HUES64 (cell line): Measurements from ENCODE around the gene OR51I1.

ENCODE experiments used
- H3K27ac ChIP-seq: 2 replicates; pipeline ENCODE4 v1.7.0; 2013; ENCODE audit warnings: low read depth, low read length, inconsistent platforms
- H3K27me3 ChIP-seq: 2 replicates; pipeline ENCODE4 v1.6.1; 2013; ENCODE audit warnings: mild to moderate bottlenecking, low read length; ENCODE audit not compliant: insufficient read depth
- H3K36me3 ChIP-seq: 2 replicates; pipeline ENCODE4 v1.6.1; 2013; ENCODE audit warnings: mild to moderate bottlenecking, low read length; ENCODE audit not compliant: insufficient read depth
- H3K4me1 ChIP-seq: 2 replicates; pipeline ENCODE4 v1.6.1; 2013; ENCODE audit warnings: mild to moderate bottlenecking, low read length, moderate library complexity; ENCODE audit not compliant: insufficient read depth
- H3K4me3 ChIP-seq: 2 replicates; pipeline ENCODE4 v1.5.1; 2013; ENCODE audit warnings: mild to moderate bottlenecking, low read length, moderate library complexity
- H3K9ac ChIP-seq: 2 replicates; pipeline ENCODE4 v1.6.1; 2013; ENCODE audit warnings: mild to moderate bottlenecking, low read depth, low read length
- H3K9me3 ChIP-seq: 2 replicates; pipeline ENCODE4 v1.6.1; 2013; ENCODE audit warnings: low read depth, low read length; ENCODE audit not compliant: insufficient read depth
- WGBS: fragments of 150-250, 120-280 bp; methylation state at CpG from one replicate; pipeline ENCODE4 v1.1.7; 2013; ENCODE audit warnings: missing lambda C conversion rate; 5-methylcytosine and 5-hydroxymethylcytosine counted together

The OR51I1 gene

GRCh38 chr11:5449023-5449422, 7.7 kb upstream of the OR51I1 start, which contains the start of gene OR51I2:
TSS of gene OR51I2 (plus strand) at chr11:5449323. CDS start at chr11:5453489, 4,166 bp downstream.
- no peaks in the 10 kb centered on the region for H3K36me3 ChIP-seq
- H3K4me3 ChIP-seq = no peak within 1 kb of the TSS
- H3K27ac ChIP-seq = no peak within 1 kb of the TSS

DNA sequence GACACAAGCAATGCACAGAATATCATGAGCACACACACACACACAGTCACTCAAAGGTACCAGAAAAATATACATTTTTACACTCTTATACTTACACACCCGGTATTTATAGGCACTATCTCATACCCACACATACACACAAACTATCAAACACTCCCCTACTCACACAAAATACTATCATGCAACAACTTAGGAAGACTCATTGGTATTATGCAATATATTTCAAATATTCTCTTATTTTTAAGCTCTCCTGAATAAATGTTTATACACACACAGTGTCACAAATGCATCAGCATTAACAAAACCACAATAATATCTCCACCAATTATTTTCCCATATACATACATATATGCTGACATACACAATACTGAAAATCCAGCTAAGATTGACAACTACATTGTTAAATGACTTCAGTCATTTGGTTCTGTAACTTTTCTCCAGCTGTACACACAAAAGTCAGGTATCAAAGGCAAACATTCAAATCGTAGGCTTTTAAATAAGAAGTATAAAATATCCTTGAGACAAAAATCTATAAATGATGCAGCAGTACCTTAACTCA, 2.6 kb upstream of the OR51I1 start:
- H3K9me3 ChIP-seq = no peaks in the 10 kb centered on the region
- no peak overlapping the region for H3K27ac ChIP-seq
- no peak overlapping the region for H3K9ac ChIP-seq
- no peaks in the 10 kb centered on the region for H3K27me3 ChIP-seq
- no peaks in the 10 kb centered on the region for H3K4me1 ChIP-seq
- 84% methylated on average over 1 of the region's 2 CpGs for WGBS
- H3K4me3 ChIP-seq = no peak overlapping the region
- no peaks in the 10 kb centered on the region for H3K36me3 ChIP-seq

More at GRCh38 chr11:5449023-5449422, 7.7 kb upstream of the OR51I1 start, which contains the start of gene OR51I2:
- WGBS = 97% methylated on average over 2 of the region's 2 CpGs
- H3K9me3 ChIP-seq = no peaks in the 10 kb centered on the region
- no peak within 1 kb of the TSS for H3K9ac ChIP-seq
- peaks cover 7% of the 10 kb centered on the region for H3K4me1 ChIP-seq
- no peaks in the 10 kb centered on the region for H3K27me3 ChIP-seq

DNA sequence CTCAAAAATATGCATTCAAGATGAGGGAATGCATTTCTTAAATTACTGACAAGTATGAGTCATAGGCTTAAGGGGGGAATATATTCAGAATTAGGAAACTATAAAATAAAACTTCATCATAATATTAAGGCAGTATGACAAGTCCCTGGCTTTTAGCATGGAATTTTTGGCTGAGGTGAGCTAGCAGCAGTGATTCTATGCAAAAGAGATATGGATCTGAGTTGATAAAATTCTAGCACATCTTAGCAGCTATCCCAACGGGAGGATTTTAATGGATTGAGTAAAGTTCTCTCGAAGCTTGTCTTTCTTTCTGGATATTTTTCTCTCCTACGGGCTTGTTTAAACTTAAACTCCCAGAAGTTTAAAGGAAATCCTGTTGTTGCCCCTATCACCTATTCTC, 18.2 kb downstream of the OR51I1 start:
- H3K36me3 ChIP-seq = no peaks in the 10 kb centered on the region
- no peaks in the 10 kb centered on the region for H3K4me1 ChIP-seq
- H3K9me3 ChIP-seq = no peaks in the 10 kb centered on the region
- no peak overlapping the region for H3K4me3 ChIP-seq
- 94% methylated on average over 3 of the region's 3 CpGs for WGBS
- no peak overlapping the region for H3K27ac ChIP-seq
- no peak overlapping the region for H3K9ac ChIP-seq
- H3K27me3 ChIP-seq = no peaks in the 10 kb centered on the region

GRCh38 chr11:5421811-5422210, 19.5 kb downstream of the OR51I1 start, which contains the start of gene OR51Q1:
TSS of gene OR51Q1 (plus strand) at chr11:5422111. CDS start at chr11:5422201, 90 bp downstream.
- H3K4me1 ChIP-seq = no peaks in the 10 kb centered on the region

GRCh38 chr11:5420993-5421392, 20.3 kb downstream of the OR51I1 start:
- Histone ChIP-seq H3K4me1 (no peaks in the 10 kb centered on the region), H3K27ac (no peak overlapping the region), H3K36me3 (no peaks in the 10 kb centered on the region), H3K9ac (no peak overlapping the region), H3K9me3 (no peaks in the 10 kb centered on the region), H3K27me3 (no peaks in the 10 kb centered on the region), H3K4me3 (no peak overlapping the region)
- WGBS = 83% methylated on average over 5 of the region's 5 CpGs

More at GRCh38 chr11:5421811-5422210, 19.5 kb downstream of the OR51I1 start, which contains the start of gene OR51Q1:
- H3K36me3 ChIP-seq = no peaks in the 10 kb centered on the region
- no peak within 1 kb of the TSS for H3K27ac ChIP-seq
- H3K9me3 ChIP-seq = no peaks in the 10 kb centered on the region
- H3K27me3 ChIP-seq = no peaks in the 10 kb centered on the region
- no peak within 1 kb of the TSS for H3K4me3 ChIP-seq
- no peak within 1 kb of the TSS for H3K9ac ChIP-seq
- WGBS = 100% methylated on average over 1 of the region's 1 CpG

- Histone ChIP-seq H3K36me3 (no peaks in the 10 kb centered on the region), H3K27me3 (no peaks in the 10 kb centered on the region), H3K27ac (no peak overlapping the region), H3K4me3 (no peak overlapping the region), H3K9ac (no peak overlapping the region), H3K9me3 (no peaks in the 10 kb centered on the region), H3K4me1 (no peaks in the 10 kb centered on the region)
Measured at GRCh38 chr11:5405173-5405572, 36.1 kb downstream of the OR51I1 start.

GRCh38 chr11:5398936-5399335, 42.4 kb downstream of the OR51I1 start:
- Histone ChIP-seq H3K9ac (no peak overlapping the region), H3K9me3 (no peaks in the 10 kb centered on the region), H3K4me3 (no peak overlapping the region), H3K4me1 (no peaks in the 10 kb centered on the region), H3K27me3 (no peaks in the 10 kb centered on the region), H3K27ac (no peak overlapping the region), H3K36me3 (no peaks in the 10 kb centered on the region)

DNA sequence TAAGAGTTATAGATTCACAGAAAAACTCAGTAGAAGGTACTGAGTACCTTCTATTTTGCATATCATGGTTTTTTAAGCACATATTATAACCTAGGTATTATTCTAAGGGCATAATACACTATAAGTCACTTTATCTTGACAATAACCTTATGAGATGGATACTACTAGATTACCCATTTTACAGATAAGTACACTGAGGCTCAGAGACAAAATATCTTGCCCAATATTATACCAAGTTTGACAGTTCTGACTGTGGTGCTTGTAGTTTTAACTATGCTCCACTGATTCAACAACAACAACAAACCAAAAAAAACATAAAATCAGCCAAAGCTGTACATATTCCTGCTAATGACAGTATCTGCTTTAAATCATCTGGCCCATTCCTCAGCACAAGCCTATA, 47.2 kb downstream of the OR51I1 start:
- H3K9ac ChIP-seq = no peak overlapping the region
- no peaks in the 10 kb centered on the region for H3K36me3 ChIP-seq
- H3K9me3 ChIP-seq = no peaks in the 10 kb centered on the region
- H3K27ac ChIP-seq = no peak overlapping the region
- H3K27me3 ChIP-seq = no peaks in the 10 kb centered on the region
- H3K4me1 ChIP-seq = no peaks in the 10 kb centered on the region
- H3K4me3 ChIP-seq = no peak overlapping the region
